ENCODE results near the gene FAM89B. TPM values are rescaled to one million over a fixed set of nuclear protein-coding genes. Genes with fewer than 3 reads are reported as not detected.

Gene FAM89B
- total and polyA plus RNA-seq, 2 of the 8 experiments (the other 6 are each of a cell fraction or from before 2014, with no cell fraction given), result 15.8 to 32.4 TPM

DNA sequence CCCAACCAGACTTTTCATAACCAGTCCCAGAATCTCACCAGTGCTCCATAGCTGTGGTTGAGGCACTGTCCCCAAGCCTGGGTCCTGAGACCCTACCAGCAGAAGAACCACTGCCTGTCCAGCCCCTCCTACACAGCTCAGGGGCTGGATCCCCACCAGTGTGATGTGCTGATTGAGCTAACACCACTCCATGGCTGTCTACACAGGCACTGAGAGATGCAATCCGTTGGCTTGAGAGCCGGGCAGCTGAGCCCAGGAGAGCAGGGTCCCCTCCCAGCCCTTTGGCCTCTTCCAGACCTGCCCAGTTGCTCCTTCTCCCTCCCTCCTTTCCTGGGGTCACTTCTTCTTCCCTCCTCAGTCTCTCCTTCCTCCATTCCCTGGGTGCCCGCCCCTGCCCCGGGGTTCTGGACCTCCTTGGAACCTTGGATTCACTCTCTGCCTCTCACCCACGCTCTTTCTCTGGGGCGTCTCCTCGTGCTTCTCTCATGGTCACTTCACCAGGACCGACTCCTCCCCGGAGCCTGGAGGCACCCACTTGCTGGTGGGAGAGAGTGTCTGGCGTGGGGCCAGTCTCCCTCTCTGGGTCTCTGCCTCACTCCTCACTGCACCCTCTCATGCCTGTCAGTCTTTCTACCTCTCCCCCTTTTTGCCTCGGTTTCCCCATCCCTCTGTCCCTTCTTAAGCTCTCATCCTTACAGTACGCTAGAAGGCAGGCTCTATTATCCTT is 48.2 kb upstream of the FAM89B start (continued):
- TF ChIP-seq, protein P1, sequence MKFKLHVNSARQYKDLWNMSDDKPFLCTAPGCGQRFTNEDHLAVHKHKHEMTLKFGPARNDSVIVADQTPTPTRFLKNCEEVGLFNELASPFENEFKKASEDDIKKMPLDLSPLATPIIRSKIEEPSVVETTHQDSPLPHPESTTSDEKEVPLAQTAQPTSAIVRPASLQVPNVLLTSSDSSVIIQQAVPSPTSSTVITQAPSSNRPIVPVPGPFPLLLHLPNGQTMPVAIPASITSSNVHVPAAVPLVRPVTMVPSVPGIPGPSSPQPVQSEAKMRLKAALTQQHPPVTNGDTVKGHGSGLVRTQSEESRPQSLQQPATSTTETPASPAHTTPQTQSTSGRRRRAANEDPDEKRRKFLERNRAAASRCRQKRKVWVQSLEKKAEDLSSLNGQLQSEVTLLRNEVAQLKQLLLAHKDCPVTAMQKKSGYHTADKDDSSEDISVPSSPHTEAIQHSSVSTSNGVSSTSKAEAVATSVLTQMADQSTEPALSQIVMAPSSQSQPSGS (IDR thresholded peaks at IDR 0.05; ENCODE audit: low read length), result no peak
- TF ChIP-seq RNF2 (IDR thresholded peaks at IDR 0.05; ENCODE audit: borderline replicate concordance, low read depth, low read length, missing control alignments, poor library complexity, severe bottlenecking), result no peak
- TF ChIP-seq TCF12 (IDR thresholded peaks at IDR 0.05; ENCODE audit: low read depth, low read length), result no peak
- TF ChIP-seq TAF7 (optimal IDR thresholded peaks at IDR 0.05; ENCODE audit: borderline replicate concordance, low read depth, low read length), result no peak
- TF ChIP-seq CBX5 (IDR thresholded peaks at IDR 0.05; ENCODE audit: low read depth, low read length), result no peak
- TF ChIP-seq SAP30 (IDR thresholded peaks at IDR 0.05; ENCODE audit: insufficient read depth, insufficient replicate concordance, low read length), result no peak
- TF ChIP-seq FOSL1 (IDR thresholded peaks at IDR 0.05; ENCODE audit: insufficient read depth, low read depth, low read length), result no peak

All from H1 (cell line).